K562 (cell line): ENCODE measurements around the gene OR52K1. TPM values are rescaled to one million over a fixed set of nuclear protein-coding genes. Genes with fewer than 3 reads are reported as not detected.

Experiments
- ATAC-seq: fragments of 200-7000 bp; cut with Tn5 transposase; 3 replicates; pipeline ENCODE4 v1.9.1; 2020; ENCODE audit warnings: moderate library complexity
- BruUV-seq: library from RNA; stranded (reverse); fragments of 400-500 nt; replicated peaks from 2 replicates; lab custom pipeline; 2021; lab: Mats Ljungman, UMichigan
- CTCF ChIA-PET: fragments of 300-600 bp; formaldehyde crosslinking; extraction: SDS; loops from one replicate; lab custom pipeline; 2021; ENCODE audit warnings: low intra/inter-chr PET ratio; lab: Yijun Ruan, JAX
- POLR2A ChIA-PET: fragments of 300-600, 350-650 bp; sonication (Branson Sonifier 250); formaldehyde crosslinking; extraction: SDS; loops from one replicate; lab custom pipeline; 2021; ENCODE audit warnings: antibody characterized with exemption, inconsistent platforms; lab: Yijun Ruan, JAX
- DNase-seq, 4 experiments: peaks; one replicate each; pipeline versions ENCODE4 v3.0.0 to v3.0.0-alpha.2; 2011 to 2018; ENCODE audit warnings: low spot score in 3 of 4, mixed read lengths in 3 of 4; ENCODE audit errors: extremely low read depth in 1 of 4
- FAIRE-seq: peaks from 2 replicates; lab custom pipeline; 2011; peaks lifted over from hg19 to GRCh38; lab: Jason Lieb, UNC
- H2AFZ ChIP-seq: 2 replicates; pipeline ENCODE4 v1.6.0; 2011; ENCODE audit warnings: low read depth, low read length, control low read depth, inconsistent platforms
- H3K27ac ChIP-seq: fragments of 200-600 bp; 3 replicates; pipeline ENCODE4 v1.8.0; 2011; ENCODE audit warnings: low read depth, mild to moderate bottlenecking, control low read depth, inconsistent platforms, low read length, moderate library complexity, mixed read lengths; ENCODE audit errors: extremely low read depth
- H3K27me3 ChIP-seq, 2 experiments: fragments of 300-600 bp in 1 of 2; 2 replicates in 1 of 2; 3 replicates in 1 of 2; pipeline versions ENCODE4 v1.6.0 to v1.8.0; 2011; ENCODE audit warnings: inconsistent platforms in 2 of 2, low read length in 2 of 2, mild to moderate bottlenecking in 1 of 2, mixed read lengths in 1 of 2, moderate library complexity in 1 of 2; ENCODE audit not compliant: control insufficient read depth in 2 of 2, insufficient read depth in 2 of 2
- H3K36me3 ChIP-seq: fragments of 300-600 bp; 3 replicates; pipeline ENCODE4 v1.8.0; 2011; ENCODE audit warnings: mild to moderate bottlenecking, low read length, inconsistent platforms; ENCODE audit not compliant: control insufficient read depth, insufficient read depth
- H3K4me1 ChIP-seq, 2 experiments: fragments of 200-600 bp in 1 of 2; replicated peaks in 1 of 2; 2 replicates in 1 of 2; 3 replicates in 1 of 2; pipeline versions ENCODE4 v1.5.1 to v1.8.0; 2011; ENCODE audit warnings: inconsistent platforms in 2 of 2, low read length in 2 of 2, mild to moderate bottlenecking in 1 of 2, mixed read lengths in 1 of 2, moderate library complexity in 1 of 2; ENCODE audit not compliant: control insufficient read depth in 2 of 2, insufficient read depth in 2 of 2
- H3K4me2 ChIP-seq: 2 replicates; pipeline ENCODE4 v1.6.1; 2011; ENCODE audit warnings: low read length, control low read depth, inconsistent platforms, mixed read lengths; ENCODE audit not compliant: insufficient read depth
- H3K4me3 ChIP-seq: fragments of 200-600 bp; sonication (generic), shearing (Covaris generic); 2 replicates; pipeline ENCODE4 v1.5.1; 2016; ENCODE audit warnings: control low read depth, inconsistent platforms
- H3K79me2 ChIP-seq: fragments of 200-600 bp; 3 replicates; pipeline ENCODE4 v1.8.0; 2011; ENCODE audit warnings: low read length, inconsistent platforms; ENCODE audit not compliant: control insufficient read depth, insufficient read depth
- H3K9ac ChIP-seq, 2 experiments: 2 replicates each; pipeline versions ENCODE4 v1.6.0 to v1.6.1; 2011; ENCODE audit warnings: low read depth in 2 of 2, low read length in 2 of 2, control low read depth in 1 of 2, inconsistent platforms in 1 of 2, mild to moderate bottlenecking in 1 of 2, mixed read lengths in 1 of 2; ENCODE audit not compliant: insufficient read depth in 1 of 2
- H3K9me1 ChIP-seq: one replicate; pipeline ENCODE4 v1.6.0; 2011; ENCODE audit warnings: inconsistent platforms, mild to moderate bottlenecking, low read length, moderate library complexity; ENCODE audit not compliant: control insufficient read depth, insufficient read depth
- H3K9me3 ChIP-seq: replicated peaks from 2 replicates; pipeline ENCODE4 v1.5.1; 2011; ENCODE audit warnings: low read depth, low read length, inconsistent platforms; ENCODE audit not compliant: control insufficient read depth, insufficient read depth
- H4K20me1 ChIP-seq: replicated peaks from 2 replicates; pipeline ENCODE4 v1.6.1; 2011; ENCODE audit warnings: low read length, inconsistent platforms, mixed read lengths; ENCODE audit not compliant: control insufficient read depth, insufficient read depth
- BRCA1 ChIP-seq, 2 experiments: fragments of 450-650 bp in 1 of 2; sonication (generic) in 1 of 2; formaldehyde crosslinking in 1 of 2; IDR thresholded peaks; 2 replicates each; pipeline versions ENCODE4 v1.5.0 to v1.6.1; 2017 to 2020; ENCODE audit warnings: mild to moderate bottlenecking in 1 of 2, missing genetic modification reagents in 1 of 2
- E2F8 ChIP-seq: fragments of 450-650 bp; IDR thresholded peaks from 2 replicates; pipeline ENCODE4 v1.7.1; 2018; ENCODE audit warnings: mild to moderate bottlenecking, low read depth; ENCODE audit not compliant: partially characterized antibody
- ETV5 ChIP-seq: sonication (generic); formaldehyde crosslinking; IDR thresholded peaks from 2 replicates; pipeline ENCODE4 v1.4.0; 2020; ENCODE audit warnings: low read depth, mild to moderate bottlenecking, missing genetic modification reagents
- NR4A1 ChIP-seq, 2 experiments: fragments of 250-450 bp in 1 of 2; fragments of 450-650 bp in 1 of 2; sonication (Bioruptor Pico) in 1 of 2; IDR thresholded peaks; 2 replicates each; pipeline versions ENCODE4 v1.4.0 to v1.6.1; 2016 to 2020; ENCODE audit warnings: mild to moderate bottlenecking in 2 of 2, missing compliant biosample characterization in 1 of 2, missing genetic modification characterization in 1 of 2, moderate library complexity in 1 of 2
- PTTG1 ChIP-seq: fragments of 450-650 bp; IDR thresholded peaks from 2 replicates; pipeline ENCODE4 v1.6.1; 2016; ENCODE audit warnings: low read depth, mild to moderate bottlenecking, missing genetic modification characterization, missing compliant biosample characterization
- PURB ChIP-seq: sonication (generic); formaldehyde crosslinking; IDR thresholded peaks from 2 replicates; pipeline ENCODE4 v1.9.0; 2021; ENCODE audit warnings: low read depth, mild to moderate bottlenecking, missing genetic modification reagents
- RBM22 ChIP-seq: fragments of 200-400 bp; formaldehyde crosslinking; IDR thresholded peaks from 2 replicates; pipeline ENCODE4 v1.6.1; 2018; ENCODE audit warnings: low read length, low read depth; ENCODE audit not compliant: poor library complexity, severe bottlenecking
- SETDB1 ChIP-seq: IDR thresholded peaks from one replicate; pipeline ENCODE4 v1.6.1; 2012; ENCODE audit warnings: low read length, control low read depth, inconsistent platforms
- SMARCA5 ChIP-seq: fragments of 450-650 bp; IDR thresholded peaks from 2 replicates; pipeline ENCODE4 v1.6.1; 2016
- SRF ChIP-seq, 2 experiments: fragments of 250-450, 450-650 bp in 1 of 2; sonication (Bioruptor Pico) in 1 of 2; sonication (generic) in 1 of 2; formaldehyde crosslinking; IDR thresholded peaks; 2 replicates each; pipeline versions ENCODE4 v1.5.0 to v1.5.1; 2020 to 2022; ENCODE audit warnings: mild to moderate bottlenecking in 1 of 2, missing genetic modification reagents in 1 of 2
- ZNF695 ChIP-seq: fragments of 450-650 bp; formaldehyde crosslinking; IDR thresholded peaks from 2 replicates; pipeline ENCODE4 v1.4.0; 2020; ENCODE audit warnings: mild to moderate bottlenecking, moderate library complexity
- WGBS: fragments of 100-300 bp; shearing (Covaris generic); methylation state at CpG from one replicate; pipeline ENCODE4 v1.1.6; 2016; ENCODE audit warnings: low coverage, mixed read lengths; ENCODE audit not compliant: insufficient coverage; ENCODE audit errors: missing lambda C conversion rate; 5-methylcytosine and 5-hydroxymethylcytosine counted together
- in situ Hi-C: fragments of 300-500 bp; cut with MboI; formaldehyde crosslinking; loops from 4 replicates; pipeline ENCODE4 v1.15.0; 2018; ENCODE audit warnings: inconsistent platforms, mixed read lengths
- intact Hi-C: fragments of 100-400 bp; cut with micrococcal nuclease; formaldehyde crosslinking; loops from 2 replicates; pipeline ENCODE4 v1.14.2; 2022
- polyA plus RNA-seq, 8 experiments: library from polyadenylated mRNA; depleted of rRNA in 4 of 8; stranded (reverse) in 5 of 8; unstranded in 3 of 8; fragments of >200 nt; fragmentation: Nextera tagmentation in 2 of 8; fragmentation: Illumina TruSeq in 1 of 8; extraction: Ambion mirVana in 2 of 8; extraction: Trizol in 1 of 8; gene quantifications; 2 replicates each; pipeline versions ENCODE4 v1.2.1 to v1.2.3, GENCODE V29; 2011 to 2014; ENCODE audit warnings: inconsistent platforms in 1 of 8, missing spikeins in 1 of 8
- total RNA-seq, 7 experiments: library from RNA; depleted of rRNA in 6 of 7; stranded (reverse); fragments of >200 nt in 6 of 7; fragmentation: Illumina TruSeq in 2 of 7; extraction: Trizol in 2 of 7; gene quantifications; 2 replicates each; pipeline versions ENCODE4 v1.2.1 to v1.2.3, GENCODE V29; 2011 to 2021; ENCODE audit warnings: low replicate concordance in 1 of 7
- TF ChIP-seq, protein P1 (sequence below): fragments of 450-650 bp; IDR thresholded peaks from 2 replicates; pipeline ENCODE4 v1.6.1; 2018; ENCODE audit not compliant: partially characterized antibody
- TF ChIP-seq, protein P2 (sequence below): fragments of 250-450 bp; sonication (Bioruptor Pico); IDR thresholded peaks from 2 replicates; pipeline ENCODE4 v1.4.0; 2020; ENCODE audit warnings: borderline replicate concordance

Gene OR52K1
- total and polyA plus RNA-seq, 9 of the 15 experiments (the other 6 are each of a cell fraction or from before 2014, with no cell fraction given) = not detected

- no peak overlapping the region for H2AFZ ChIP-seq
- DNase-seq (peak in 1 of 4 experiments; percentile 6), ATAC-seq (no peak), FAIRE-seq (no peak)
- H3K9me3 ChIP-seq = no peaks in the 10 kb centered on the region
- no peak overlapping the region for H3K4me3 ChIP-seq
- H3K9ac ChIP-seq = no peak overlapping the region
- 0% methylated on average over 4 of the region's 4 CpGs for WGBS
- H3K27ac ChIP-seq = no peak overlapping the region
- in situ Hi-C loops (no loop called here), intact Hi-C loops (no loop called here)
- peaks cover 0 to 3% of the 10 kb centered on the region in 2 experiments; a peak in 2 of 5 replicates for H3K4me1 ChIP-seq
- H3K9me1 ChIP-seq = no peaks in the 10 kb centered on the region
- BruUV-seq = no TSS peak
- POLR2A ChIA-PET = no interaction called here
- CTCF ChIA-PET = no interaction called here
- no peaks in the 10 kb centered on the region for H4K20me1 ChIP-seq
- no peaks in the 10 kb centered on the region for H3K79me2 ChIP-seq
- H3K4me2 ChIP-seq = no peak overlapping the region
- peaks cover 2% of the 10 kb centered on the region in 2 experiments; a peak in 1 of 5 replicates for H3K27me3 ChIP-seq
- H3K36me3 ChIP-seq = no peaks in the 10 kb centered on the region
- TF ChIP-seq BRCA1 (IDR thresholded peaks at IDR 0.05) = no peak
- no peak for TF ChIP-seq BRCA1 (CRISPR knock-in tag; IDR thresholded peaks at IDR 0.05)
- TF ChIP-seq SRF (CRISPR knock-in tag; IDR thresholded peaks at IDR 0.05) = no peak
- TF ChIP-seq ZNF695 (CRISPR knock-in tag) = no peak
- no peak for TF ChIP-seq SETDB1
- TF ChIP-seq, protein P1, sequence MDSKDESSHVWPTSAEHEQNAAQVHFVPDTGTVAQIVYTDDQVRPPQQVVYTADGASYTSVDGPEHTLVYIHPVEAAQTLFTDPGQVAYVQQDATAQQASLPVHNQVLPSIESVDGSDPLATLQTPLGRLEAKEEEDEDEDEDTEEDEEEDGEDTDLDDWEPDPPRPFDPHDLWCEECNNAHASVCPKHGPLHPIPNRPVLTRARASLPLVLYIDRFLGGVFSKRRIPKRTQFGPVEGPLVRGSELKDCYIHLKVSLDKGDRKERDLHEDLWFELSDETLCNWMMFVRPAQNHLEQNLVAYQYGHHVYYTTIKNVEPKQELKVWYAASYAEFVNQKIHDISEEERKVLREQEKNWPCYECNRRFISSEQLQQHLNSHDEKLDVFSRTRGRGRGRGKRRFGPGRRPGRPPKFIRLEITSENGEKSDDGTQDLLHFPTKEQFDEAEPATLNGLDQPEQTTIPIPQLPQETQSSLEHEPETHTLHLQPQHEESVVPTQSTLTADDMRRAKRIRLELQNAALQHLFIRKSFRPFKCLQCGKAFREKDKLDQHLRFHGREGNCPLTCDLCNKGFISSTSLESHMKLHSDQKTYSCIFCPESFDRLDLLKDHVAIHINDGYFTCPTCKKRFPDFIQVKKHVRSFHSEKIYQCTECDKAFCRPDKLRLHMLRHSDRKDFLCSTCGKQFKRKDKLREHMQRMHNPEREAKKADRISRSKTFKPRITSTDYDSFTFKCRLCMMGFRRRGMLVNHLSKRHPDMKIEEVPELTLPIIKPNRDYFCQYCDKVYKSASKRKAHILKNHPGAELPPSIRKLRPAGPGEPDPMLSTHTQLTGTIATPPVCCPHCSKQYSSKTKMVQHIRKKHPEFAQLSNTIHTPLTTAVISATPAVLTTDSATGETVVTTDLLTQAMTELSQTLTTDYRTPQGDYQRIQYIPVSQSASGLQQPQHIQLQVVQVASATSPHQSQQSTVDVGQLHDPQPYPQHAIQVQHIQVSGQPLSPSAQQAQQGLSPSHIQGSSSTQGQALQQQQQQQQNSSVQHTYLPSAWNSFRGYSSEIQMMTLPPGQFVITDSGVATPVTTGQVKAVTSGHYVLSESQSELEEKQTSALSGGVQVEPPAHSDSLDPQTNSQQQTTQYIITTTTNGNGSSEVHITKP = no peak
- no peak for TF ChIP-seq RBM22
- no peak for TF ChIP-seq PURB (CRISPR knock-in tag)
- no peak for TF ChIP-seq PTTG1
- no peak for TF ChIP-seq ETV5
- TF ChIP-seq E2F8 = no peak
- no peak for TF ChIP-seq NR4A1 (CRISPR knock-in tag; IDR thresholded peaks at IDR 0.05)
- TF ChIP-seq NR4A1 (tag; IDR thresholded peaks at IDR 0.05) = no peak
- no peak for TF ChIP-seq SMARCA5
- TF ChIP-seq, protein P2, sequence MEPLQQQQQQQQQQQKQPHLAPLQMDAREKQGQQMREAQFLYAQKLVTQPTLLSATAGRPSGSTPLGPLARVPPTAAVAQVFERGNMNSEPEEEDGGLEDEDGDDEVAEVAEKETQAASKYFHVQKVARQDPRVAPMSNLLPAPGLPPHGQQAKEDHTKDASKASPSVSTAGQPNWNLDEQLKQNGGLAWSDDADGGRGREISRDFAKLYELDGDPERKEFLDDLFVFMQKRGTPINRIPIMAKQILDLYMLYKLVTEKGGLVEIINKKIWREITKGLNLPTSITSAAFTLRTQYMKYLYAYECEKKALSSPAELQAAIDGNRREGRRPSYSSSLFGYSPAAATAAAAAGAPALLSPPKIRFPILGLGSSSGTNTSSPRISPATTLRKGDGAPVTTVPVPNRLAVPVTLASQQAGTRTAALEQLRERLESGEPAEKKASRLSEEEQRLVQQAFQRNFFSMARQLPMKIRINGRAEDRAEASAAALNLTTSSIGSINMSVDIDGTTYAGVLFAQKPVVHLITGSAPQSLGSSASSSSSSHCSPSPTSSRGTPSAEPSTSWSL = no peak
Observed at GRCh38 chr11:4480577-4481239, 1.7 kb upstream of the OR52K1 start.
